PC-3 (cell line): ENCODE measurements around the gene ELK4.

Experiments used
- EZH2 ChIP-seq: fragments of 300-600 bp; sonication (generic); IDR thresholded peaks from one replicate; pipeline ENCODE4 v1.6.1; 2017; ENCODE audit warnings: antibody characterized with exemption, mild to moderate bottlenecking, low read length; ENCODE audit not compliant: unreplicated experiment
- TF ChIP-seq, protein P1 (sequence below): fragments of 300-600 bp; sonication (generic); conservative IDR thresholded peaks from 2 replicates; pipeline ENCODE4 v1.5.1; 2017; ENCODE audit warnings: antibody characterized with exemption, low read depth, mild to moderate bottlenecking, low read length

DNA sequence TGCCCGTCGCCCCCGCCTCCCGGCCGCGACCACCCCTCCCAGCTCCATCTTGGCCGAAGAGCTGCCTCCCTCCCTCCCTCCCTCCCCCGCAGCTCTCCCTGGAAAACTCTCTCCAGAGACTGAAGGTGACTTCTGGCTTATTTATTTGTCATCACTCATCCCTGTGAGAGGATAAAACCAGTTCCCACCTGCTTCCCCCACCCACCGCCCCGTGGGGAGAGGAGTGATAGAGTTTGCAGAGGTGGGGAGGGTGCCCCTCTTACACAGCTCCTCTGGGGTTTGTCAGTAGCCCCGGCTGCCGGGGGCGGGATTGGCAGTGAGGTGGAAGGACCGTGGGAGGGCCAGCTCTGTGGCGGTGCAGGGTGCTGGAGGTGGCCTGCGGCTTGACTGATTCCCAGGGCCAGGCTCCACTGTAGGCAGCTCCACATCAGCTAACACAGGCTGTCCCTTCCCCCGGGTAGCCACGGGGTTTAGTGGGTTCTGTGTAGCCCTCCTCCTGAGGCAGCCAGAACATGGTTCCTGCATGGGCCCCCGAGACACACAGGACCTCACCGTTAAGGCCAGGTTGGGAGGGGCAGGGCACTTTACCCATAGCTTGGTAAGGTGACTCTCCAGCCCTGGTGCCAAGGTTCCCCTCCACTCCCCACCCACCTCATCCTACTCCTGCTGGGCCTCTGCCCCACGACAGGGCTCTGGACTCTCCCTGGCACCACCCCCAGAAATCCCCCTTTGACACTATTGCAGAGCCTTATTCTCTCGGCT is 62.2 kb downstream of the ELK4 start:
- TF ChIP-seq EZH2, result no peak
- TF ChIP-seq, protein P1, sequence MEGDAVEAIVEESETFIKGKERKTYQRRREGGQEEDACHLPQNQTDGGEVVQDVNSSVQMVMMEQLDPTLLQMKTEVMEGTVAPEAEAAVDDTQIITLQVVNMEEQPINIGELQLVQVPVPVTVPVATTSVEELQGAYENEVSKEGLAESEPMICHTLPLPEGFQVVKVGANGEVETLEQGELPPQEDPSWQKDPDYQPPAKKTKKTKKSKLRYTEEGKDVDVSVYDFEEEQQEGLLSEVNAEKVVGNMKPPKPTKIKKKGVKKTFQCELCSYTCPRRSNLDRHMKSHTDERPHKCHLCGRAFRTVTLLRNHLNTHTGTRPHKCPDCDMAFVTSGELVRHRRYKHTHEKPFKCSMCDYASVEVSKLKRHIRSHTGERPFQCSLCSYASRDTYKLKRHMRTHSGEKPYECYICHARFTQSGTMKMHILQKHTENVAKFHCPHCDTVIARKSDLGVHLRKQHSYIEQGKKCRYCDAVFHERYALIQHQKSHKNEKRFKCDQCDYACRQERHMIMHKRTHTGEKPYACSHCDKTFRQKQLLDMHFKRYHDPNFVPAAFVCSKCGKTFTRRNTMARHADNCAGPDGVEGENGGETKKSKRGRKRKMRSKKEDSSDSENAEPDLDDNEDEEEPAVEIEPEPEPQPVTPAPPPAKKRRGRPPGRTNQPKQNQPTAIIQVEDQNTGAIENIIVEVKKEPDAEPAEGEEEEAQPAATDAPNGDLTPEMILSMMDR, result no peak
